ENCODE measurements around the gene RYR3.
"Not testable (repeated sequence)": the region's sequence is repeated elsewhere in the genome, so short reads cannot be mapped to it uniquely, and the experiment has no call there.

The RYR3 gene

GRCh38 chr15:33768670-33769190 is 458.0 kb downstream of the RYR3 start:
- DNase-seq (ENCODE audit: low read depth) = no peak

- no peak for DNase-seq (ENCODE audit: low read depth)
These were observed 463.2 kb downstream of the RYR3 start for GRCh38 chr15:33773969-33774368.

GRCh38 chr15:33778852-33779251 is 468.1 kb downstream of the RYR3 start:
- DNase-seq (ENCODE audit: low read depth) = no peak

- no peak for DNase-seq (ENCODE audit: low read depth)
These were observed 469.4 kb downstream of the RYR3 start for GRCh38 chr15:33780011-33780768.

- DNase-seq (ENCODE audit: low read depth) = no peak
These were observed 472.2 kb downstream of the RYR3 start for GRCh38 chr15:33782966-33783365.

- DNase-seq (ENCODE audit: low read depth) = no peak
These were observed 474.6 kb downstream of the RYR3 start for GRCh38 chr15:33785366-33785765.

- peak; percentile 26 for DNase-seq (ENCODE audit: low read depth)
These were observed 478.3 kb downstream of the RYR3 start for GRCh38 chr15:33788906-33789540.

GRCh38 chr15:33794453-33794852 is 483.7 kb downstream of the RYR3 start:
- DNase-seq (ENCODE audit: low read depth) = no peak

GRCh38 chr15:33795070-33795469 is 484.3 kb downstream of the RYR3 start:
- no peak for DNase-seq (ENCODE audit: low read depth)

- no peak for DNase-seq (ENCODE audit: low read depth)
These were observed 486.9 kb downstream of the RYR3 start for GRCh38 chr15:33797651-33798050.

- no peak for DNase-seq (ENCODE audit: low read depth)
These were observed 491.2 kb downstream of the RYR3 start for GRCh38 chr15:33801954-33802353.

- DNase-seq (ENCODE audit: low read depth) = no peak
These were observed 496.9 kb downstream of the RYR3 start for GRCh38 chr15:33807665-33808064.

- no peak for DNase-seq (ENCODE audit: low read depth)
These were observed 498.1 kb downstream of the RYR3 start for GRCh38 chr15:33808720-33809457.

- DNase-seq (ENCODE audit: low read depth) = no peak
These were observed 499.4 kb downstream of the RYR3 start for GRCh38 chr15:33810073-33810595.

GRCh38 chr15:33810806-33811205 is 500.0 kb downstream of the RYR3 start:
- DNase-seq (ENCODE audit: low read depth) = no peak

GRCh38 chr15:33813891-33814290 is 503.1 kb downstream of the RYR3 start:
- DNase-seq (ENCODE audit: low read depth) = no peak

- DNase-seq (ENCODE audit: low read depth) = not testable (repeated sequence)
These were observed 508.7 kb downstream of the RYR3 start for GRCh38 chr15:33819499-33819898.

GRCh38 chr15:33822479-33822878 is 511.7 kb downstream of the RYR3 start:
- no peak for DNase-seq (ENCODE audit: low read depth)

GRCh38 chr15:33823119-33823518 is 512.4 kb downstream of the RYR3 start:
- DNase-seq (ENCODE audit: low read depth) = no peak

GRCh38 chr15:33825453-33825852 is 514.7 kb downstream of the RYR3 start:
- DNase-seq (ENCODE audit: low read depth) = no peak

- DNase-seq (ENCODE audit: low read depth) = no peak
These were observed 515.4 kb downstream of the RYR3 start for GRCh38 chr15:33826201-33826600.

GRCh38 chr15:33830351-33830750 is 519.6 kb downstream of the RYR3 start:
- no peak for DNase-seq (ENCODE audit: low read depth)

- DNase-seq (ENCODE audit: low read depth) = no peak
These were observed 520.9 kb downstream of the RYR3 start for GRCh38 chr15:33831646-33832045.
